HCT116 (cell line): ENCODE data around the gene CERT1. TPM values are rescaled to one million over a fixed set of nuclear protein-coding genes. Genes with fewer than 3 reads are reported as not detected.

Experiments used
- ATAC-seq: fragments of 200-7000 bp; cut with Tn5 transposase; 2 replicates; pipeline ENCODE4 v1.9.1; 2020; ENCODE audit warnings: mild to moderate bottlenecking, moderate library complexity
- BruUV-seq: library from RNA; stranded (reverse); fragments of 400-500 nt; replicated peaks from 2 replicates; lab custom pipeline; 2021; lab: Mats Ljungman, UMichigan
- CTCF ChIA-PET: fragments of 300-600 bp; sonication (Branson Sonifier 250); formaldehyde crosslinking; loops from one replicate; lab custom pipeline; 2021; ENCODE audit warnings: antibody characterized with exemption; lab: Charles Lee
- POLR2A ChIA-PET: fragments of 300-600, 350-600 bp; sonication (Branson Sonifier 250); formaldehyde crosslinking; loops from one replicate; lab custom pipeline; 2021; ENCODE audit warnings: antibody characterized with exemption; lab: Charles Lee
- RAD21 ChIA-PET, 2 experiments: fragments of 300-600 bp; sonication (Branson Sonifier 250); formaldehyde crosslinking; loops; one replicate each; lab custom pipeline; 2023; ENCODE audit warnings: low total read pairs in 2 of 2; ENCODE audit not compliant: uncharacterized antibody in 2 of 2, unreplicated experiment in 2 of 2, low non-redundant PET in 1 of 2; lab: Charles Lee
- DNase-seq: peaks from one replicate; pipeline ENCODE4 v3.0.0-alpha.2; 2010; ENCODE audit warnings: low read depth, low spot score
- H2AFZ ChIP-seq: fragments of 200-600 bp; shearing (Covaris generic), sonication (generic); 2 replicates; pipeline ENCODE4 v1.6.1; 2017; ENCODE audit warnings: low read depth, mixed run types, mixed read lengths, antibody characterized with exemption, low read length; ENCODE audit not compliant: poor library complexity, severe bottlenecking
- H3K27ac ChIP-seq: 2 replicates; pipeline ENCODE4 v1.5.1; 2012; ENCODE audit warnings: low read depth, low read length
- H3K27me3 ChIP-seq: fragments of 200-600 bp; sonication (generic); 2 replicates; pipeline ENCODE4 v1.6.1; 2016; ENCODE audit warnings: mixed run types, low read length, mixed read lengths; ENCODE audit not compliant: insufficient read depth
- H3K36me3 ChIP-seq, 2 experiments: fragments of 200-500 bp in 1 of 2; fragments of 200-600 bp in 1 of 2; sonication (Bioruptor generic) in 1 of 2; sonication (generic) in 1 of 2; 2 replicates each; pipeline versions ENCODE4 v1.5.1 to v1.6.1; 2014 to 2016; ENCODE audit warnings: low read length in 2 of 2, inconsistent platforms in 1 of 2, mixed read lengths in 1 of 2, mixed run types in 1 of 2; ENCODE audit not compliant: insufficient read depth in 2 of 2, control insufficient read depth in 1 of 2
- H3K4me1 ChIP-seq, 2 experiments: fragments of 200-600 bp in 1 of 2; sonication (generic) in 1 of 2; 2 replicates each; pipeline versions ENCODE4 v1.5.1 to v1.6.1; 2012 to 2017; ENCODE audit warnings: low read length in 2 of 2, inconsistent platforms in 1 of 2, mild to moderate bottlenecking in 1 of 2, mixed read lengths in 1 of 2, mixed run types in 1 of 2, moderate library complexity in 1 of 2; ENCODE audit not compliant: insufficient read depth in 2 of 2, control insufficient read depth in 1 of 2
- H3K4me2 ChIP-seq: fragments of 200-600 bp; sonication (generic); 2 replicates; pipeline ENCODE4 v1.6.1; 2017; ENCODE audit warnings: mixed run types, low read length, mixed read lengths
- H3K4me3 ChIP-seq, 2 experiments: fragments of 200-600 bp in 1 of 2; sonication (generic) in 1 of 2; replicated peaks in 1 of 2; 2 replicates each; pipeline ENCODE4 v1.5.1; 2011 to 2016; ENCODE audit warnings: low read length in 2 of 2, control low read depth in 1 of 2, low read depth in 1 of 2, mild to moderate bottlenecking in 1 of 2, mixed read lengths in 1 of 2, mixed run types in 1 of 2
- H3K79me2 ChIP-seq: fragments of 200-600 bp; sonication (generic); 2 replicates; pipeline ENCODE4 v1.6.1; 2017; ENCODE audit warnings: mild to moderate bottlenecking, mixed run types, low read length, moderate library complexity, mixed read lengths; ENCODE audit not compliant: insufficient read depth
- H3K9ac ChIP-seq: fragments of 200-600 bp; sonication (generic); 2 replicates; pipeline ENCODE4 v1.6.1; 2016; ENCODE audit warnings: low read length, mixed read lengths
- H3K9me2 ChIP-seq: fragments of 200-600 bp; sonication (generic), shearing (Covaris generic); 2 replicates; pipeline ENCODE4 v1.6.1; 2017; ENCODE audit warnings: mixed run types, mild to moderate bottlenecking, moderate library complexity; ENCODE audit not compliant: insufficient read depth
- H3K9me3 ChIP-seq, 2 experiments: fragments of 200-500 bp in 1 of 2; fragments of 200-600 bp in 1 of 2; sonication (Bioruptor generic) in 1 of 2; sonication (generic) in 1 of 2; 2 replicates each; pipeline ENCODE4 v1.6.1; 2014 to 2017; ENCODE audit warnings: low read length in 2 of 2, mixed read lengths in 2 of 2, inconsistent platforms in 1 of 2, low read depth in 1 of 2, mild to moderate bottlenecking in 1 of 2, mixed run types in 1 of 2, moderate library complexity in 1 of 2; ENCODE audit not compliant: control insufficient read depth in 1 of 2, insufficient read depth in 1 of 2
- H4K20me1 ChIP-seq: fragments of 200-600 bp; sonication (generic), shearing (Covaris generic); 2 replicates; pipeline ENCODE4 v1.6.1; 2017; ENCODE audit warnings: mixed run types, mild to moderate bottlenecking, moderate library complexity; ENCODE audit not compliant: insufficient read depth
- CBX3 ChIP-seq: IDR thresholded peaks from 2 replicates; pipeline ENCODE4 v1.6.1; 2012; ENCODE audit warnings: low read depth
- ELF1 ChIP-seq: IDR thresholded peaks from 2 replicates; pipeline ENCODE4 v1.6.1; 2012; ENCODE audit warnings: low read depth, borderline replicate concordance
- EZH2 ChIP-seq: fragments of 200-600 bp; sonication (generic); IDR thresholded peaks from 2 replicates; pipeline ENCODE4 v1.6.1; 2017; ENCODE audit warnings: antibody characterized with exemption, mixed run types
- EZH2phosphoT487 ChIP-seq: fragments of 200-600 bp; IDR thresholded peaks from 2 replicates; pipeline ENCODE4 v1.6.1; 2018; ENCODE audit warnings: antibody characterized with exemption, borderline replicate concordance
- FOSL1 ChIP-seq: IDR thresholded peaks from 2 replicates; pipeline ENCODE4 v1.6.1; 2012; ENCODE audit warnings: low read depth
- POLR2A ChIP-seq: IDR thresholded peaks from 2 replicates; pipeline ENCODE4 v1.7.0; 2011; ENCODE audit warnings: borderline replicate concordance; ENCODE audit not compliant: insufficient read depth, insufficient read length; ENCODE audit errors: extremely low read depth
- RAD21 ChIP-seq: IDR thresholded peaks from 2 replicates; pipeline ENCODE4 v1.6.1; 2012; ENCODE audit warnings: low read depth, mild to moderate bottlenecking
- SP1 ChIP-seq: IDR thresholded peaks from 2 replicates; pipeline ENCODE4 v1.6.1; 2012; ENCODE audit warnings: low read depth
- YY1 ChIP-seq: IDR thresholded peaks from 2 replicates; pipeline ENCODE4 v1.6.1; 2011; ENCODE audit warnings: low read length, low read depth, moderate library complexity, mild to moderate bottlenecking; ENCODE audit not compliant: insufficient replicate concordance; ENCODE audit errors: extremely low read depth
- intact Hi-C: fragments of 100-400 bp; cut with micrococcal nuclease; formaldehyde crosslinking; loops from 2 replicates; pipeline ENCODE4 v1.10.0; 2022
- total RNA-seq: library from RNA; stranded (reverse); gene quantifications from one replicate; pipeline ENCODE4 v1.2.1, GENCODE V29; 2021; ENCODE audit not compliant: unreplicated experiment
- TF ChIP-seq, protein P1 (sequence below): IDR thresholded peaks from 2 replicates; pipeline ENCODE4 v1.6.1; 2012
- TF ChIP-seq, protein P2 (sequence below): IDR thresholded peaks from 2 replicates; pipeline ENCODE4 v1.6.1; 2011; ENCODE audit warnings: mild to moderate bottlenecking, low read length, moderate library complexity; ENCODE audit not compliant: insufficient replicate concordance; ENCODE audit errors: extremely low read depth

CERT1 gene
- total RNA-seq, 1 experiment from 2014 or later: 22.8 TPM

DNA sequence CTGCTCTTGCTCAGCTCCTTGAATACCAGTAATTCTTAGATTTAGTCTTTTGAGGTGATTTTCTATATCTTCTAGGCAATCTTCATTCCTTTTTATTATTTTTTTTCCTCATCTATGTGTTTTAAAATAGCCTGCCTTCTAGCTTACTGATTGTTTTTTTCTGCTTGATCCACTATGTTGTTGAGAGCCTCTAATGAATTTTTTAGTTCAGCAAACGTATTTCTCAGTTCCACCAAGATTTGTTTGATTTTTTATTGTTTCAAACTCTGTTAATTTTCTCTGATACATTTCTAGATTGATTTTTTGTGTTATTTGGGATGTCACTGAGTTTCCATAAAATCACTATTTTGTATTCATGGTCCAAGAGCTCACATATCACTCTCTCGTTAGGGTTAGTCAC, 9.8 kb upstream of the CERT1 start:
- Histone ChIP-seq H3K36me3 (no peaks in the 10 kb centered on the region), H3K27me3 (no peaks in the 10 kb centered on the region), H4K20me1 (no peaks in the 10 kb centered on the region), H3K4me3 (no peak overlapping the region), H3K9ac (no peak overlapping the region), H3K4me2 (no peak overlapping the region), H3K4me1 (no peaks in the 10 kb centered on the region), H3K9me3 (peaks cover 0 to 3% of the 10 kb centered on the region in 2 experiments; a peak in 1 of 4 replicates), H3K27ac (no peak overlapping the region), H2AFZ (no peak overlapping the region), H3K79me2 (peaks cover 75% of the 10 kb centered on the region), H3K9me2 (no peaks in the 10 kb centered on the region; the same call in 1 of the 2 replicates)
- POLR2A ChIA-PET: no interaction called here
- CTCF ChIA-PET: no interaction called here
- RAD21 ChIA-PET: no interaction called here
- no peak for DNase-seq
- no TSS peak for BruUV-seq
- no peak for ATAC-seq
- intact Hi-C loops: no loop called here
- TF ChIP-seq EZH2phosphoT487: no peak
- TF ChIP-seq, protein P1, sequence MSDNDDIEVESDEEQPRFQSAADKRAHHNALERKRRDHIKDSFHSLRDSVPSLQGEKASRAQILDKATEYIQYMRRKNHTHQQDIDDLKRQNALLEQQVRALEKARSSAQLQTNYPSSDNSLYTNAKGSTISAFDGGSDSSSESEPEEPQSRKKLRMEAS: no peak
- TF ChIP-seq FOSL1: no peak
- no peak for TF ChIP-seq CBX3
- no peak for TF ChIP-seq ELF1
- TF ChIP-seq RAD21: no peak
- no peak for TF ChIP-seq YY1
- TF ChIP-seq POLR2A: no peak
- no peak for TF ChIP-seq SP1
- TF ChIP-seq, protein P2, sequence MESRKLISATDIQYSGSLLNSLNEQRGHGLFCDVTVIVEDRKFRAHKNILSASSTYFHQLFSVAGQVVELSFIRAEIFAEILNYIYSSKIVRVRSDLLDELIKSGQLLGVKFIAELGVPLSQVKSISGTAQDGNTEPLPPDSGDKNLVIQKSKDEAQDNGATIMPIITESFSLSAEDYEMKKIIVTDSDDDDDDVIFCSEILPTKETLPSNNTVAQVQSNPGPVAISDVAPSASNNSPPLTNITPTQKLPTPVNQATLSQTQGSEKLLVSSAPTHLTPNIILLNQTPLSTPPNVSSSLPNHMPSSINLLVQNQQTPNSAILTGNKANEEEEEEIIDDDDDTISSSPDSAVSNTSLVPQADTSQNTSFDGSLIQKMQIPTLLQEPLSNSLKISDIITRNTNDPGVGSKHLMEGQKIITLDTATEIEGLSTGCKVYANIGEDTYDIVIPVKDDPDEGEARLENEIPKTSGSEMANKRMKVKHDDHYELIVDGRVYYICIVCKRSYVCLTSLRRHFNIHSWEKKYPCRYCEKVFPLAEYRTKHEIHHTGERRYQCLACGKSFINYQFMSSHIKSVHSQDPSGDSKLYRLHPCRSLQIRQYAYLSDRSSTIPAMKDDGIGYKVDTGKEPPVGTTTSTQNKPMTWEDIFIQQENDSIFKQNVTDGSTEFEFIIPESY: no peak
- TF ChIP-seq EZH2: no peak
- TF ChIP-seq, all 23 proteins: peak for 0
